H1 (cell line): ENCODE data around the gene CAMSAP3. TPM values are rescaled to one million over a fixed set of nuclear protein-coding genes. Genes with fewer than 3 reads are reported as not detected.

Experiments used
- CTCF ChIA-PET: fragments of 300-600 bp; sonication (Branson Sonifier 250); formaldehyde crosslinking; loops from one replicate; lab custom pipeline; 2021; ENCODE audit not compliant: partially characterized antibody; lab: Charles Lee
- POLR2A ChIA-PET: fragments of 300-600 bp; sonication (Branson Sonifier 250); formaldehyde crosslinking; loops from one replicate; lab custom pipeline; 2021; ENCODE audit warnings: inconsistent platforms; ENCODE audit not compliant: partially characterized antibody; lab: Charles Lee
- DNase-seq, 2 experiments: peaks; one replicate each; pipeline versions ENCODE4 v3.0.0 to v3.0.0-alpha.2; 2010 to 2022; ENCODE audit warnings: low spot score in 2 of 2, low read depth in 1 of 2, mixed read lengths in 1 of 2
- FAIRE-seq: peaks from 2 replicates; lab custom pipeline; 2011; peaks lifted over from hg19 to GRCh38; lab: Jason Lieb, UNC
- H2AFZ ChIP-seq: 2 replicates; pipeline ENCODE4 v1.8.1; 2012; ENCODE audit warnings: low read length, inconsistent platforms
- H2AK5ac ChIP-seq: 2 replicates; pipeline ENCODE4 v1.6.1; 2013; ENCODE audit warnings: low read depth, low read length
- H2BK120ac ChIP-seq: replicated peaks from 2 replicates; pipeline ENCODE3; 2013; ENCODE audit warnings: low read depth, low read length, inconsistent platforms
- H2BK12ac ChIP-seq: 2 replicates; pipeline ENCODE4 v1.6.1; 2013; ENCODE audit warnings: low read depth, low read length
- H2BK15ac ChIP-seq: 2 replicates; pipeline ENCODE4 v1.6.1; 2013; ENCODE audit warnings: low read length
- H2BK20ac ChIP-seq: 2 replicates; pipeline ENCODE4 v1.6.1; 2013; ENCODE audit warnings: low read length
- H2BK5ac ChIP-seq: 2 replicates; pipeline ENCODE4 v1.6.1; 2013; ENCODE audit warnings: low read depth, low read length
- H3K14ac ChIP-seq: 2 replicates; pipeline ENCODE4 v1.6.1; 2013; ENCODE audit warnings: inconsistent platforms; ENCODE audit not compliant: insufficient read length
- H3K18ac ChIP-seq: 2 replicates; pipeline ENCODE4 v1.6.1; 2013; ENCODE audit warnings: low read length; ENCODE audit errors: extremely low read depth
- H3K23ac ChIP-seq: 2 replicates; pipeline ENCODE4 v1.6.1; 2013; ENCODE audit warnings: inconsistent platforms; ENCODE audit not compliant: insufficient read length
- H3K23me2 ChIP-seq: 2 replicates; pipeline ENCODE4 v1.6.1; 2013; ENCODE audit warnings: low read depth, low read length
- H3K27ac ChIP-seq: 2 replicates; pipeline ENCODE4 v1.6.1; 2011; ENCODE audit warnings: low read depth, low read length, inconsistent platforms
- H3K27me3 ChIP-seq, 4 experiments: replicated peaks in 1 of 4; 1 replicate in 1 of 4; 2 replicates in 3 of 4; pipeline versions ENCODE4 v1.6.1 to v1.8.1; 2011 to 2013; ENCODE audit warnings: low read length in 3 of 4, mild to moderate bottlenecking in 3 of 4, inconsistent platforms in 2 of 4, mixed read lengths in 2 of 4, moderate library complexity in 1 of 4; ENCODE audit not compliant: control insufficient read depth in 3 of 4, insufficient read depth in 3 of 4; ENCODE audit errors: extremely low read depth in 1 of 4
- H3K36me3 ChIP-seq, 4 experiments: 2 replicates each; pipeline versions ENCODE4 v1.6.1 to v1.8.1; 2011 to 2013; ENCODE audit warnings: mild to moderate bottlenecking in 4 of 4, low read length in 3 of 4, moderate library complexity in 2 of 4, control low read depth in 1 of 4, inconsistent platforms in 1 of 4; ENCODE audit not compliant: insufficient read depth in 4 of 4, control insufficient read depth in 2 of 4
- H3K4ac ChIP-seq: replicated peaks from 2 replicates; pipeline ENCODE3; 2013; ENCODE audit warnings: low read length, low read depth, mixed read lengths, inconsistent platforms; ENCODE audit not compliant: insufficient read length
- H3K4me1 ChIP-seq, 4 experiments: replicated peaks in 1 of 4; 1 replicate in 1 of 4; 2 replicates in 3 of 4; pipeline versions ENCODE4 v1.6.1 to v1.8.1; 2011 to 2013; ENCODE audit warnings: low read length in 3 of 4, inconsistent platforms in 2 of 4, mixed read lengths in 1 of 4; ENCODE audit not compliant: insufficient read depth in 4 of 4, control insufficient read depth in 3 of 4
- H3K4me2 ChIP-seq, 2 experiments: 2 replicates each; pipeline versions ENCODE4 v1.6.1 to v1.8.1; 2011 to 2013; ENCODE audit warnings: low read depth in 2 of 2, low read length in 2 of 2, control low read depth in 1 of 2, inconsistent platforms in 1 of 2, mild to moderate bottlenecking in 1 of 2; ENCODE audit not compliant: insufficient read depth in 1 of 2
- H3K4me3 ChIP-seq, 4 experiments: fragments of 200-600, 300-600 bp in 1 of 4; sonication (generic), shearing (Covaris generic), sonication (Bioruptor Twin) in 1 of 4; 2 replicates each; pipeline versions ENCODE4 v1.5.1 to v1.8.1; 2011 to 2016; ENCODE audit warnings: low read length in 4 of 4, low read depth in 3 of 4, control low read depth in 2 of 4, inconsistent platforms in 2 of 4, mild to moderate bottlenecking in 2 of 4, mixed read lengths in 1 of 4, moderate library complexity in 1 of 4; ENCODE audit not compliant: insufficient read depth in 2 of 4; ENCODE audit errors: extremely low read depth in 1 of 4
- H3K56ac ChIP-seq: replicated peaks from 2 replicates; pipeline ENCODE3; 2013; ENCODE audit warnings: low read depth, mild to moderate bottlenecking, mixed read lengths, low read length, inconsistent platforms; ENCODE audit not compliant: insufficient read length
- H3K79me1 ChIP-seq: 2 replicates; pipeline ENCODE4 v1.6.1; 2013; ENCODE audit warnings: low read depth, low read length, control low read depth
- H3K79me2 ChIP-seq, 2 experiments: 2 replicates each; pipeline versions ENCODE4 v1.6.1 to v1.8.1; 2012 to 2013; ENCODE audit warnings: low read length in 2 of 2, mild to moderate bottlenecking in 2 of 2, inconsistent platforms in 1 of 2; ENCODE audit not compliant: insufficient read depth in 2 of 2, control insufficient read depth in 1 of 2
- H3K9ac ChIP-seq, 4 experiments: replicated peaks in 1 of 4; 1 replicate in 1 of 4; 2 replicates in 3 of 4; pipeline versions ENCODE4 v1.6.1 to v1.8.1; 2011 to 2013; ENCODE audit warnings: low read depth in 3 of 4, low read length in 3 of 4, control low read depth in 2 of 4, mild to moderate bottlenecking in 2 of 4, moderate library complexity in 2 of 4, inconsistent platforms in 1 of 4; ENCODE audit errors: extremely low read depth in 1 of 4
- H3K9me3 ChIP-seq, 2 experiments: 2 replicates each; pipeline versions ENCODE4 v1.6.1 to v1.8.1; 2012 to 2013; ENCODE audit warnings: mild to moderate bottlenecking in 2 of 2, moderate library complexity in 2 of 2, control low read depth in 1 of 2, inconsistent platforms in 1 of 2, low read depth in 1 of 2, low read length in 1 of 2, mixed read lengths in 1 of 2; ENCODE audit not compliant: insufficient read depth in 2 of 2
- H4K20me1 ChIP-seq, 2 experiments: replicated peaks in 1 of 2; 2 replicates each; pipeline versions ENCODE3 to v1.8.1; 2011 to 2013; ENCODE audit warnings: inconsistent platforms in 2 of 2, low read length in 2 of 2, mild to moderate bottlenecking in 1 of 2; ENCODE audit not compliant: insufficient read depth in 2 of 2, control insufficient read depth in 1 of 2
- H4K5ac ChIP-seq: 2 replicates; pipeline ENCODE4 v1.6.1; 2013; ENCODE audit warnings: low read length, low read depth, mixed read lengths, inconsistent platforms; ENCODE audit not compliant: insufficient read length
- H4K8ac ChIP-seq: 2 replicates; pipeline ENCODE4 v1.8.0; 2013; ENCODE audit warnings: mild to moderate bottlenecking, moderate library complexity, low read length, inconsistent platforms; ENCODE audit not compliant: insufficient read depth; ENCODE audit errors: extremely low read depth
- H4K91ac ChIP-seq: replicated peaks from 2 replicates; pipeline ENCODE3; 2013; ENCODE audit warnings: low read length, mixed read lengths, inconsistent platforms; ENCODE audit not compliant: insufficient read length
- ATF2 ChIP-seq: IDR thresholded peaks from 2 replicates; pipeline ENCODE4 v1.6.1; 2012; ENCODE audit warnings: low read length, inconsistent platforms
- GABPA ChIP-seq: IDR thresholded peaks from 2 replicates; pipeline ENCODE4 v1.6.1; 2011; ENCODE audit warnings: mild to moderate bottlenecking, low read length, moderate library complexity, borderline replicate concordance; ENCODE audit not compliant: insufficient read depth
- JUN ChIP-seq: IDR thresholded peaks from 2 replicates; pipeline ENCODE4 v1.6.1; 2011; ENCODE audit warnings: low read depth, mild to moderate bottlenecking, improper control_type of control experiment, low read length
- KDM1A ChIP-seq: fragments of 200-600, 300-600 bp; sonication (generic); IDR thresholded peaks from 2 replicates; pipeline ENCODE4 v1.7.1; 2016; ENCODE audit warnings: mild to moderate bottlenecking, low read length, borderline replicate concordance
- MAX ChIP-seq: IDR thresholded peaks from 2 replicates; pipeline ENCODE4 v1.6.1; 2012; ENCODE audit warnings: inconsistent platforms
- NRF1 ChIP-seq: IDR thresholded peaks from 2 replicates; pipeline ENCODE4 v1.6.1; 2011; ENCODE audit warnings: mild to moderate bottlenecking, low read depth, low read length, improper control_type of control experiment
- POLR2A ChIP-seq, 2 experiments: IDR thresholded peaks; 1 replicate in 1 of 2; 2 replicates in 1 of 2; pipeline ENCODE4 v1.6.1; 2011; ENCODE audit warnings: low read depth in 2 of 2, low read length in 2 of 2, mild to moderate bottlenecking in 2 of 2; ENCODE audit errors: control extremely low read depth in 1 of 2
- POU5F1 ChIP-seq: IDR thresholded peaks from 2 replicates; pipeline ENCODE4 v1.6.1; 2011; ENCODE audit warnings: low read depth, mild to moderate bottlenecking, low read length, moderate library complexity
- RBBP5 ChIP-seq: IDR thresholded peaks from 2 replicates; pipeline ENCODE4 v1.7.1; 2012; ENCODE audit warnings: low read depth, mild to moderate bottlenecking, inconsistent platforms, low read length, moderate library complexity, borderline replicate concordance
- RNF2 ChIP-seq: fragments of 200-900, 300-1000 bp; sonication (generic); IDR thresholded peaks from 2 replicates; pipeline ENCODE4 v1.7.1; 2016; ENCODE audit warnings: borderline replicate concordance, low read depth, mild to moderate bottlenecking, antibody characterized with exemption, low read length; ENCODE audit not compliant: poor library complexity, severe bottlenecking; ENCODE audit errors: missing control alignments
- TAF1 ChIP-seq: IDR thresholded peaks from 2 replicates; pipeline ENCODE4 v1.6.1; 2011; ENCODE audit warnings: mild to moderate bottlenecking, low read depth, low read length
- WGBS, 2 experiments: shearing (Covaris generic) in 1 of 2; methylation state at CpG; one replicate each; pipeline versions ENCODE4 v1.1.6 to v1.1.7; 2013 to 2015; ENCODE audit warnings: low lambda C conversion rate in 2 of 2, mixed read lengths in 2 of 2, inconsistent platforms in 1 of 2, low coverage in 1 of 2, missing lambda C conversion rate in 1 of 2; ENCODE audit not compliant: insufficient replicate concordance in 2 of 2, insufficient coverage in 1 of 2, insufficient read length in 1 of 2; ENCODE audit errors: extremely low coverage in 1 of 2, missing lambda C conversion rate in 1 of 2; 5-methylcytosine and 5-hydroxymethylcytosine counted together
- polyA plus RNA-seq, 7 experiments: library from polyadenylated mRNA; depleted of rRNA in 3 of 7; stranded (reverse) in 5 of 7; unstranded in 2 of 7; fragments of >200 nt in 5 of 7; fragments of 200-250 nt in 2 of 7; gene quantifications; 1 replicate in 5 of 7; 2 replicates in 1 of 7; 4 replicates in 1 of 7; pipeline versions ENCODE4 v1.2.1 to v1.2.3, GENCODE V29; 2011 to 2013; ENCODE audit warnings: missing spikeins in 2 of 7, mixed read lengths in 2 of 7
- total RNA-seq: library from RNA; stranded (reverse); fragmentation: NEBNext Ultra II Directional; extraction: Animal tissue kit (Norgen Biotek cat#: 25700); gene quantifications from 2 replicates; pipeline ENCODE4 v1.2.1, GENCODE V29; 2021

The CAMSAP3 gene
- total and polyA plus RNA-seq, 2 of the 8 experiments (the other 6 are each of a cell fraction or from before 2014, with no cell fraction given), result 11.4 to 30.4 TPM

- FAIRE-seq, result no peak
- H2BK12ac ChIP-seq, result no peak overlapping the region
- H3K18ac ChIP-seq, result no peak overlapping the region
- H4K20me1 ChIP-seq, result peaks cover 4 to 22% of the 10 kb centered on the region in 2 experiments
- H3K56ac ChIP-seq, result no peak overlapping the region
- no peak overlapping the region for H3K4me2 ChIP-seq
- ChIA-PET CTCF (interaction anchor here (2.7 kb wide), 1 partner anchor 59 kb away, joined by 6 read pairs; no protein-coding TSS in a partner anchor), POLR2A (interaction anchor here (1.4 to 1.5 kb wide), 2 partner anchors 12 to 19 kb away, joined by 3 to 4 read pairs; no protein-coding TSS in a partner anchor)
- no peak overlapping the region for H2BK15ac ChIP-seq
- no peak overlapping the region for H2BK5ac ChIP-seq
- peaks cover 31% of the 10 kb centered on the region for H3K79me1 ChIP-seq
- no peak overlapping the region for H4K5ac ChIP-seq
- H3K27me3 ChIP-seq, result no peaks in the 10 kb centered on the region
- H3K4me1 ChIP-seq, result peaks cover 0 to 10% (median 3%) of the 10 kb centered on the region in 4 experiments; a peak in 4 of 7 replicates
- H3K23me2 ChIP-seq, result peaks cover 14% of the 10 kb centered on the region
- H3K14ac ChIP-seq, result no peak overlapping the region
- H3K23ac ChIP-seq, result no peak overlapping the region
- no peak overlapping the region for H2BK20ac ChIP-seq
- H3K36me3 ChIP-seq, result peaks cover 6 to 21% (median 16%) of the 10 kb centered on the region in 4 experiments; a peak in 5 of 8 replicates
- DNase-seq, result no peak
- H3K79me2 ChIP-seq, result peaks cover 10 to 46% of the 10 kb centered on the region in 2 experiments; a peak in 3 of 4 replicates
- H2AFZ ChIP-seq, result no peak overlapping the region
- no peaks in the 10 kb centered on the region for H3K9me3 ChIP-seq
- 90% methylated on average over 20 of the region's 24 CpGs; no CpG with 5 or more reads in 1 of the 2 experiments for WGBS, 2 experiments
- no peak overlapping the region for H4K91ac ChIP-seq
- H3K27ac ChIP-seq, result no peak overlapping the region
- H2AK5ac ChIP-seq, result no peak overlapping the region
- H4K8ac ChIP-seq, result no peak overlapping the region
- no peak overlapping the region for H2BK120ac ChIP-seq
- no peak overlapping the region for H3K4ac ChIP-seq
- no peak overlapping the region for H3K9ac ChIP-seq
- H3K4me3 ChIP-seq, result no peak overlapping the region
- no peak for TF ChIP-seq POU5F1
- no peak for TF ChIP-seq NRF1
- no peak for TF ChIP-seq RNF2
- TF ChIP-seq POLR2A (IDR thresholded peaks at IDR 0.05; ENCODE audit: control extremely low read depth in 1 of 2, low read depth in 2 of 2, low read length in 2 of 2), result no peak
- no peak for TF ChIP-seq RBBP5
- TF ChIP-seq KDM1A, result no peak
- TF ChIP-seq GABPA, result no peak
- no peak for TF ChIP-seq TAF1
- no peak for TF ChIP-seq JUN
- no peak for TF ChIP-seq MAX
- no peak for TF ChIP-seq ATF2
Observed at GRCh38 chr19:7627166-7627565, 31.5 kb downstream of the CAMSAP3 start.
